Smooth muscle cell (in vitro differentiated cells): Measurements from ENCODE around the gene IGFBP2. TPM values are rescaled to one million over a fixed set of nuclear protein-coding genes. Genes with fewer than 3 reads are reported as not detected.

Experiments used
- DNase-seq: peaks from one replicate; lab custom pipeline; 2025; ENCODE audit not compliant: unreplicated experiment; lab: John Stamatoyannopoulos, UW
- H2AFZ ChIP-seq: fragments of 200-600 bp; sonication (generic); 2 replicates; pipeline ENCODE4 v1.6.0; 2016; ENCODE audit warnings: antibody characterized with exemption, low read depth, mild to moderate bottlenecking
- H3F3A ChIP-seq: fragments of 200-600 bp; sonication (generic); 2 replicates; pipeline ENCODE4 v1.6.0; 2017; ENCODE audit warnings: antibody characterized with exemption, low read depth
- H3K27ac ChIP-seq: fragments of 200-600 bp; sonication (generic); 2 replicates; pipeline ENCODE4 v1.5.1; 2016; ENCODE audit warnings: low read depth, mild to moderate bottlenecking
- H3K27me3 ChIP-seq: fragments of 200-600 bp; sonication (generic); 2 replicates; pipeline ENCODE4 v1.6.1; 2016; ENCODE audit warnings: low read depth, mild to moderate bottlenecking
- H3K36me3 ChIP-seq: fragments of 200-600 bp; sonication (generic); 2 replicates; pipeline ENCODE4 v1.5.1; 2016; ENCODE audit warnings: low read depth
- H3K4me1 ChIP-seq: fragments of 200-600 bp; sonication (generic); 2 replicates; pipeline ENCODE4 v1.5.1; 2016; ENCODE audit warnings: low read depth
- H3K4me2 ChIP-seq: fragments of 200-600 bp; sonication (generic); 2 replicates; pipeline ENCODE4 v1.6.0; 2016; ENCODE audit warnings: mild to moderate bottlenecking
- H3K4me3 ChIP-seq: fragments of 200-600 bp; sonication (generic); 2 replicates; pipeline ENCODE4 v1.5.1; 2016; ENCODE audit warnings: mild to moderate bottlenecking
- H3K79me2 ChIP-seq: fragments of 200-600 bp; sonication (generic); 2 replicates; pipeline ENCODE4 v1.6.0; 2016; ENCODE audit warnings: low read depth, mild to moderate bottlenecking
- H3K9ac ChIP-seq: fragments of 200-600 bp; sonication (generic); 2 replicates; pipeline ENCODE4 v1.6.0; 2016; ENCODE audit warnings: low read depth
- H3K9me3 ChIP-seq: fragments of 200-600 bp; sonication (generic); replicated peaks from 2 replicates; pipeline ENCODE4 v1.5.1; 2016; ENCODE audit warnings: low read depth
- H4K20me1 ChIP-seq: fragments of 200-600 bp; sonication (generic); 2 replicates; pipeline ENCODE4 v1.6.0; 2016; ENCODE audit warnings: low read depth
- WGBS: methylation state at CpG from one replicate; pipeline ENCODE4 v1.1.7; 2016; ENCODE audit warnings: low lambda C conversion rate; 5-methylcytosine and 5-hydroxymethylcytosine counted together
- polyA plus RNA-seq: library from polyadenylated mRNA; unstranded; fragments of >200 nt; fragmentation: Nextera tagmentation; extraction: Ambion mirVana; gene quantifications from 2 replicates; pipeline ENCODE4 v1.2.1, GENCODE V29; 2016
- total RNA-seq: library from RNA; depleted of rRNA; stranded (reverse); fragments of >200 nt; gene quantifications from 2 replicates; pipeline ENCODE4 v1.2.3, GENCODE V29; 2014
- TF ChIP-seq, protein P1 (sequence below): fragments of 200-600 bp; sonication (generic); IDR thresholded peaks from 2 replicates; pipeline ENCODE4 v1.5.1; 2017; ENCODE audit warnings: borderline replicate concordance, mild to moderate bottlenecking, antibody characterized with exemption; ENCODE audit not compliant: insufficient read depth, poor library complexity, severe bottlenecking

IGFBP2 gene
- total and polyA plus RNA-seq, 2 experiments from 2014 or later: 143 to 225 TPM

DNA sequence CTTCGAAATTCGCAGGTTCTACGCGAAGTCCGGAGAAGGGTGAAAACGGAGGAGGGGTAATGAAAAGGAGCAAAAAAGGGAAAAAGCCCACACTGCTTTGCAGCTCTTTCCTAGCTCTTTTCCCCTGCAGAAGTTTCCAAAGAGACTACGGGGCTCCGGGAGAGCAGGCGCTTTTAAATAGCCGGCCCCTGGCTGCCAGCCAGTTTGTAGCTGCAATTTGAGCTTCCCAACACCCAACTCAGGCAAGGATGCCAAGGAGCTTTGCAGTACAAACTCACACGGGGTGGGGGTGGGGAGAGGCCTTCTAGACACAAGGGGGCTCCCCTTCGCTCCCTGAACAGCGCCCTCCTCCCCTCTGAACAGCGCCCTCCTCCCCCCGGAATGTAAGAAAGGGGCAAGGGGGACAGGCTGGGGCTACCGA is 62.2 kb downstream of the IGFBP2 start, which contains the start of gene IGFBP5:
Gene IGFBP5, minus strand, starts transcription at position 149 of the 421 bp plus-strand sequence. CDS start 774 bp downstream, outside the sequence.
- H4K20me1 ChIP-seq: peaks cover 15% of the 10 kb centered on the region
- no peaks in the 10 kb centered on the region for H3K36me3 ChIP-seq
- H3F3A ChIP-seq: peaks cover 20% of the 10 kb centered on the region
- H3K4me1 ChIP-seq: peaks cover 46% of the 10 kb centered on the region
- WGBS: 4% methylated on average over 12 of the region's 16 CpGs
- TF ChIP-seq, protein P1, sequence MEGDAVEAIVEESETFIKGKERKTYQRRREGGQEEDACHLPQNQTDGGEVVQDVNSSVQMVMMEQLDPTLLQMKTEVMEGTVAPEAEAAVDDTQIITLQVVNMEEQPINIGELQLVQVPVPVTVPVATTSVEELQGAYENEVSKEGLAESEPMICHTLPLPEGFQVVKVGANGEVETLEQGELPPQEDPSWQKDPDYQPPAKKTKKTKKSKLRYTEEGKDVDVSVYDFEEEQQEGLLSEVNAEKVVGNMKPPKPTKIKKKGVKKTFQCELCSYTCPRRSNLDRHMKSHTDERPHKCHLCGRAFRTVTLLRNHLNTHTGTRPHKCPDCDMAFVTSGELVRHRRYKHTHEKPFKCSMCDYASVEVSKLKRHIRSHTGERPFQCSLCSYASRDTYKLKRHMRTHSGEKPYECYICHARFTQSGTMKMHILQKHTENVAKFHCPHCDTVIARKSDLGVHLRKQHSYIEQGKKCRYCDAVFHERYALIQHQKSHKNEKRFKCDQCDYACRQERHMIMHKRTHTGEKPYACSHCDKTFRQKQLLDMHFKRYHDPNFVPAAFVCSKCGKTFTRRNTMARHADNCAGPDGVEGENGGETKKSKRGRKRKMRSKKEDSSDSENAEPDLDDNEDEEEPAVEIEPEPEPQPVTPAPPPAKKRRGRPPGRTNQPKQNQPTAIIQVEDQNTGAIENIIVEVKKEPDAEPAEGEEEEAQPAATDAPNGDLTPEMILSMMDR: peak; percentile 17
- H3K27ac ChIP-seq: peak within 1 kb of the TSS; percentile 92
- peak within 1 kb of the TSS; percentile 97 for H3K4me2 ChIP-seq
- peaks cover 40% of the 10 kb centered on the region for H3K79me2 ChIP-seq
- H3K9ac ChIP-seq: peak within 1 kb of the TSS; percentile 61
- H3K4me3 ChIP-seq: peak within 1 kb of the TSS; percentile 56
- no peaks in the 10 kb centered on the region for H3K27me3 ChIP-seq
- DNase-seq: peak; percentile 72
- no peaks in the 10 kb centered on the region for H3K9me3 ChIP-seq
- peak within 1 kb of the TSS; percentile 38 for H2AFZ ChIP-seq

DNA sequence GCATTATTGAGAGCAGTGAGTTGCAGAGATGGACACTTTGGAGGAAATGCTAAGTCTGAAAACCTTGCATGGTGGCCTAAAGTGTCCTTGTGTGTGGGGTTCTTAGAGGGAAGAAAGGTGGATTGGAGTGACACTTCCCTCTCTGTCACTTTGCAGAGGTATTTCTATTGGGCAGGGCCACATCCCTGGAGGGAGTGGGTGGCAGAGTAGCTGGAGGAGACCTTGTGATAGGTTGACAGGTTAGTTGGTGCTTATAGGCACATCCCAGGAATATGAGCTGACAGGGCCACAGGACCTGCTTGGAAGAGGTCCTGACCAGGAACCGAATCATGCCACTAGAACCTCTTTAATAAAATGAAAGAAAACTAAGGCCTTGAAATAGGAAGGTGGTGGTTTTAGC is 63.1 kb downstream of the IGFBP2 start:
- Histone ChIP-seq H3K79me2 (peaks cover 34% of the 10 kb centered on the region), H3K27ac (peak overlapping the region; percentile 92), H3K4me3 (no peak overlapping the region), H3K27me3 (no peaks in the 10 kb centered on the region), H2AFZ (no peak overlapping the region), H4K20me1 (peaks cover 12% of the 10 kb centered on the region), H3K36me3 (no peaks in the 10 kb centered on the region), H3K9ac (no peak overlapping the region), H3K9me3 (no peaks in the 10 kb centered on the region), H3K4me1 (peaks cover 44% of the 10 kb centered on the region), H3F3A (peaks cover 17% of the 10 kb centered on the region), H3K4me2 (peak overlapping the region; percentile 74)
- TF ChIP-seq, protein P1: no peak
- WGBS: 100% methylated on average over 1 of the region's 1 CpG
- DNase-seq: no peak

DNA sequence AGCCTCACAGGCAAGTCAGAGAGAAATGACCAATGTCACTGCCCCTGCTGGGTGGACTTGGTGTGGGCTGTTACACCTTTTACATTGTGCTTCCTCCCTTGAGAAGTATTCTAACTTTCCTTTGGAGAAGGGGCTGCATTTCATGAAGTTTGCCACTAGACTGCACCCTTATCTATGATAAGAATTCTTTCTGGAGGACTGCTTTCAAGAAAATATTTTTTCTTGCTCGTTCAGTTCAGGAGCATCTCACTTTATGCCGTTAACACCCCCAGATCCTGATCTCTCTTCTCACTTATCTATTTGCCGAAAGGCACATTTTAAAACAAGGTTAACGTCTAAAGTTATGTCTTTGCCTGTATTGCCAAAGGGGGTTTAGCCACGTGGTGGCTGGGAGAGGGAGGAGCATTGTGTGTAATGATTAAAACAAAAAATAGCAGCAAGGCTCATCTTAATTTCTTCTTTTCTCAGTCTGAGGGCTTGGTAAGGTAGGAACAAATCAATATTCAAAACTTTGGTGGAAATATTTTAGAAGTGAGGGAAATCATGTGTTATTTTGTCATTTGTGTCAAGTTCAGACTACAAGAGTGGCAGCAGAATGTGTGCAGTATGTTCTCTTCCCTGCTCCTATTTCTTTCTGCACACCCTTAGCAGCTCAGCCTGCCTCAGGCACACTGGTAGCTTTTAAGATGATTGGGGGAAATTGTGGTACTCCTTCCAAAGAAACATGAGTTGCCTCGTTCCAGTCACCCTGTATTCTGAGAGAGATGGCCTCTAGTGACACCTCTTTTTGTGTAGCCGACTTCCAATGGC is 63.7 kb downstream of the IGFBP2 start:
- no peaks in the 10 kb centered on the region for H3K9me3 ChIP-seq
- no peak for DNase-seq
- TF ChIP-seq, protein P1: peak; percentile 47
- peak overlapping the region; percentile 14 for H3K4me3 ChIP-seq
- WGBS: 25% methylated on average over 7 of the region's 7 CpGs
- H3K27me3 ChIP-seq: no peaks in the 10 kb centered on the region
- H3K4me1 ChIP-seq: peaks cover 41% of the 10 kb centered on the region
- H3F3A ChIP-seq: peaks cover 15% of the 10 kb centered on the region
- H3K27ac ChIP-seq: peak overlapping the region; percentile 92
- H3K79me2 ChIP-seq: peaks cover 29% of the 10 kb centered on the region
- peak overlapping the region; percentile 74 for H3K4me2 ChIP-seq
- H4K20me1 ChIP-seq: peaks cover 10% of the 10 kb centered on the region
- no peak overlapping the region for H3K9ac ChIP-seq
- H2AFZ ChIP-seq: peak overlapping the region; percentile 53
- no peaks in the 10 kb centered on the region for H3K36me3 ChIP-seq

DNA sequence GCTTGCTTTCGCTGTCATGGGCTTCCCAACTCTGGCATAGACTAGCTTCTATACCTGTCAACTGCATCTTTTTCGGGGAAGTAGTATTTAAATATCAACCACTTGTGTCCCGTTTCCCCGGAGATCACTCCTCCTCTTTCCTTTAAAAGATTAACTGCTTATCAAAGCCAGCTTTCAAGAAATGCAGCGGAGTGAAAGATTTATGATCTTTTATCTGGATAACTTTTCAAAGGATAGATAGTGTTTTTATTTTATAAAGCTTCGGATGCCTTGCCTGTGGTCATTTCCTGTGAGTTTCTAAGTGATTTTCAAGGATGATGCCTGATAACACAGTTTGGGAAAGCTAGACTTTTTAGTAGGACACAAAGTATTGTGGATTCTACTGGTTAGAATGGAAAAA is 65.1 kb downstream of the IGFBP2 start:
- Histone ChIP-seq H3K4me2 (peak overlapping the region; percentile 28), H3K4me3 (no peak overlapping the region), H4K20me1 (no peaks in the 10 kb centered on the region), H3K4me1 (peaks cover 41% of the 10 kb centered on the region), H3K9ac (no peak overlapping the region), H2AFZ (no peak overlapping the region), H3K27ac (peak overlapping the region; percentile 35), H3K36me3 (no peaks in the 10 kb centered on the region), H3K9me3 (no peaks in the 10 kb centered on the region), H3K27me3 (no peaks in the 10 kb centered on the region), H3F3A (peaks cover 14% of the 10 kb centered on the region), H3K79me2 (peaks cover 19% of the 10 kb centered on the region)
- DNase-seq: no peak
- 25% methylated on average over 6 of the region's 6 CpGs for WGBS
- TF ChIP-seq, protein P1: no peak
